Uterus (tissue), 4 donors: ENCODE measurements around the gene NEAT1. TPM values are rescaled to one million over a fixed set of nuclear protein-coding genes. Genes with fewer than 3 reads are reported as not detected.
A peak's percentile ranks its signal among the peaks of the same experiment; 100 is the strongest.

ENCODE experiments used
- DNase-seq, 2 donors: peaks; one replicate each; pipeline ENCODE4 v3.0.0-alpha.2; 2019 to 2020
- H3K27ac ChIP-seq, 2 donors: fragments of 200-600 bp; sonication (generic); 1 replicate in 1 of 2; 2 replicates in 1 of 2; pipeline ENCODE4 v1.5.1; 2016 to 2018
- H3K27me3 ChIP-seq, 2 donors: fragments of 200-600 bp; sonication (generic); one replicate each; pipeline ENCODE4 v1.5.1; 2018 to 2019; ENCODE audit warnings: control low read depth in 1 of 2
- H3K36me3 ChIP-seq, 2 donors: fragments of 200-600 bp; sonication (generic); one replicate each; pipeline ENCODE4 v1.5.1; 2019; ENCODE audit warnings: control low read depth in 1 of 2
- H3K4me1 ChIP-seq, 2 donors: fragments of 200-600 bp; sonication (generic); one replicate each; pipeline ENCODE4 v1.5.1; 2018 to 2019; ENCODE audit warnings: control low read depth in 1 of 2
- H3K4me3 ChIP-seq, 2 donors: fragments of 200-600 bp; sonication (generic); 1 replicate in 1 of 2; 2 replicates in 1 of 2; pipeline ENCODE4 v1.5.1; 2018 to 2019; ENCODE audit warnings: mild to moderate bottlenecking in 1 of 2
- H3K9me3 ChIP-seq, 2 donors: fragments of 200-600 bp; sonication (generic); one replicate each; pipeline ENCODE4 v1.5.1; 2019; ENCODE audit warnings: control low read depth in 1 of 2
- CTCF ChIP-seq, 4 experiments: fragments of 200-600 bp in 2 of 4; fragments of 450-650 bp in 2 of 4; sonication (generic) in 2 of 4; IDR thresholded peaks; one replicate each; pipeline ENCODE4 v1.5.1; 2016 to 2019; ENCODE audit warnings: antibody characterized with exemption in 4 of 4, mild to moderate bottlenecking in 2 of 4, moderate library complexity in 1 of 4
- POLR2A ChIP-seq, 2 donors: fragments of 450-650 bp; IDR thresholded peaks; one replicate each; pipeline ENCODE4 v1.6.1; 2016; ENCODE audit warnings: antibody characterized with exemption in 2 of 2, mild to moderate bottlenecking in 1 of 2, moderate library complexity in 1 of 2
- intact Hi-C: fragments of 100-400 bp; cut with DNase I; formaldehyde crosslinking; loops from one replicate; pipeline ENCODE4 v1.15.1; 2023; ENCODE audit warnings: low total_unique reads
- total RNA-seq, 4 donors: library from RNA; depleted of rRNA in 3 of 4; stranded (reverse); fragments of >200 nt in 3 of 4; gene quantifications; one replicate each; pipeline versions ENCODE4 v1.1.0 to v1.2.4, GENCODE V29; 2014 to 2023
- donor health status: DM: yes; HTN: yes; CAD: no.

Gene NEAT1
- total RNA-seq, 4 donors from 2014 or later, result 33.6 to 932 (median 120) TPM

- H3K36me3 ChIP-seq, result no peaks in the 10 kb centered on the region
- no peaks in the 10 kb centered on the region for H3K27me3 ChIP-seq
- peak; percentile 45 to 61 for DNase-seq
- peaks cover 0 to 7% of the 10 kb centered on the region in 2 donors for H3K4me1 ChIP-seq
- intact Hi-C loops, result loop anchor here (5.0 kb wide), 2 partner anchors 35 to 95 kb away; partner anchors contain the start of gene SLC25A45
- H3K9me3 ChIP-seq, result no peaks in the 10 kb centered on the region
- peak overlapping the region; percentile 22 to 76 for H3K4me3 ChIP-seq
- TF ChIP-seq POLR2A (IDR thresholded peaks at IDR 0.05) (no peak), CTCF (IDR thresholded peaks at IDR 0.05) (no peak)
- peak overlapping the region; percentile 98 to 99 for H3K27ac ChIP-seq
Measured at GRCh38 chr11:65416841-65417701, 5.5 kb upstream of the NEAT1 start.

GRCh38 chr11:65417702-65418430 is 4.7 kb upstream of the NEAT1 start:
- Histone ChIP-seq H3K4me3 (peak overlapping the region; percentile 1 to 76), H3K9me3 (no peaks in the 10 kb centered on the region), H3K27ac (peak overlapping the region; percentile 98 to 99), H3K36me3 (no peaks in the 10 kb centered on the region), H3K27me3 (no peaks in the 10 kb centered on the region), H3K4me1 (peaks cover 0 to 7% of the 10 kb centered on the region in 2 donors)
- peak; percentile 71 to 81 for DNase-seq
- intact Hi-C loops, result loop anchor here (5.0 kb wide), 2 partner anchors 36 to 94 kb away; partner anchors contain the start of gene SLC25A45
- TF ChIP-seq CTCF (IDR thresholded peaks at IDR 0.05), result no peak
- TF ChIP-seq POLR2A (IDR thresholded peaks at IDR 0.05), result peak in 1 of 2 donors; percentile 8

GRCh38 chr11:65418431-65418680 is 4.2 kb upstream of the NEAT1 start:
- Histone ChIP-seq H3K4me3 (peak overlapping the region; percentile 21 to 76), H3K36me3 (no peaks in the 10 kb centered on the region), H3K4me1 (peaks cover 0 to 7% of the 10 kb centered on the region in 2 donors), H3K27me3 (no peaks in the 10 kb centered on the region), H3K9me3 (no peaks in the 10 kb centered on the region), H3K27ac (peak overlapping the region; percentile 98 to 99)
- intact Hi-C loops, result loop anchor here (5.0 kb wide), 2 partner anchors 36 to 94 kb away; partner anchors contain the start of gene SLC25A45
- DNase-seq, result no peak
- TF ChIP-seq CTCF (IDR thresholded peaks at IDR 0.05) (no peak), POLR2A (IDR thresholded peaks at IDR 0.05) (peak in 1 of 2 donors; percentile 43)

- peak; percentile 96 to 98 for DNase-seq
- no peaks in the 10 kb centered on the region for H3K36me3 ChIP-seq
- intact Hi-C loops, result loop anchor here (5.0 kb wide), 2 partner anchors 37 to 93 kb away; partner anchors contain the start of gene SLC25A45
- H3K27ac ChIP-seq, result peak overlapping the region; percentile 98 to 99
- no peaks in the 10 kb centered on the region for H3K27me3 ChIP-seq
- no peaks in the 10 kb centered on the region for H3K9me3 ChIP-seq
- peak overlapping the region; percentile 26 to 76 for H3K4me3 ChIP-seq
- peak in 2 of 4 experiments; percentile 6 to 15 for TF ChIP-seq CTCF (IDR thresholded peaks at IDR 0.05)
- peak; percentile 55 to 75 for TF ChIP-seq POLR2A (IDR thresholded peaks at IDR 0.05)
- peaks cover 0 to 7% of the 10 kb centered on the region in 2 donors for H3K4me1 ChIP-seq
Measured at GRCh38 chr11:65418681-65419459, 3.7 kb upstream of the NEAT1 start.
